Fibroblast of lung (primary cell): ENCODE measurements around the gene SRSF5. TPM values are rescaled to one million over a fixed set of nuclear protein-coding genes. Genes with fewer than 3 reads are reported as not detected.

Source experiments
- DNase-seq, 2 donors: peaks; one replicate each; pipeline versions ENCODE4 v3.0.0 to v3.0.0-alpha.2; 2010; ENCODE audit warnings: low read depth in 2 of 2
- H2AFZ ChIP-seq: 2 replicates; pipeline ENCODE4 v1.5.1; 2012; ENCODE audit warnings: low read length, control low read depth, inconsistent platforms
- H3K27ac ChIP-seq: 2 replicates; pipeline ENCODE4 v1.5.1; 2011; ENCODE audit warnings: low read length, control low read depth; ENCODE audit not compliant: insufficient read depth
- H3K27me3 ChIP-seq: 2 replicates; pipeline ENCODE4 v1.5.1; 2011; ENCODE audit warnings: mild to moderate bottlenecking, low read length; ENCODE audit not compliant: control insufficient read depth, insufficient read depth
- H3K36me3 ChIP-seq: 2 replicates; pipeline ENCODE4 v1.5.1; 2011; ENCODE audit warnings: low read length; ENCODE audit not compliant: control insufficient read depth, insufficient read depth
- H3K4me1 ChIP-seq: 2 replicates; pipeline ENCODE4 v1.5.1; 2011; ENCODE audit warnings: low read length; ENCODE audit not compliant: control insufficient read depth, insufficient read depth; ENCODE audit errors: extremely low read depth
- H3K4me2 ChIP-seq: 2 replicates; pipeline ENCODE4 v1.5.1; 2011; ENCODE audit warnings: low read length, control low read depth; ENCODE audit not compliant: insufficient read depth; ENCODE audit errors: extremely low read depth
- H3K4me3 ChIP-seq, 4 experiments: fragments of 200-600 bp in 1 of 4; sonication (generic) in 1 of 4; replicated peaks in 1 of 4; 2 replicates each; pipeline ENCODE4 v1.5.1; 2011 to 2016; ENCODE audit warnings: low read length in 4 of 4, low read depth in 3 of 4, mild to moderate bottlenecking in 3 of 4, control low read depth in 2 of 4, inconsistent platforms in 1 of 4, mixed read lengths in 1 of 4; ENCODE audit not compliant: insufficient read depth in 1 of 4; ENCODE audit errors: control extremely low read depth in 1 of 4
- H3K79me2 ChIP-seq: 2 replicates; pipeline ENCODE4 v1.5.1; 2012; ENCODE audit warnings: mild to moderate bottlenecking, low read length, inconsistent platforms; ENCODE audit not compliant: control insufficient read depth, insufficient read depth
- H3K9ac ChIP-seq: 2 replicates; pipeline ENCODE4 v1.5.1; 2011; ENCODE audit warnings: mild to moderate bottlenecking, low read length, control low read depth; ENCODE audit not compliant: insufficient read depth
- H3K9me3 ChIP-seq: 2 replicates; pipeline ENCODE4 v1.5.1; 2012; ENCODE audit warnings: low read depth, low read length; ENCODE audit not compliant: control insufficient read depth, insufficient read depth
- H4K20me1 ChIP-seq: 2 replicates; pipeline ENCODE4 v1.5.1; 2011; ENCODE audit warnings: low read length; ENCODE audit not compliant: control insufficient read depth, insufficient read depth; ENCODE audit errors: extremely low read depth
- EZH2 ChIP-seq: IDR thresholded peaks from 2 replicates; pipeline ENCODE4 v1.5.1; 2012; ENCODE audit warnings: low read length, control low read depth, mild to moderate bottlenecking; ENCODE audit errors: missing control alignments
- polyA plus RNA-seq, 2 donors: library from polyadenylated mRNA; depleted of rRNA in 1 of 2; stranded (reverse) in 1 of 2; unstranded in 1 of 2; fragments of >200 nt; gene quantifications; 2 replicates each; pipeline ENCODE4 v1.2.1, GENCODE V29; 2011 to 2012; ENCODE audit warnings: missing spikeins in 1 of 2
- total RNA-seq: library from RNA; depleted of rRNA; stranded (reverse); fragments of >200 nt; gene quantifications from 2 replicates; pipeline ENCODE4 v1.2.1, GENCODE V29; 2014
- TF ChIP-seq, protein P1 (sequence below), 2 donors: IDR thresholded peaks in 1 of 2; conservative IDR thresholded peaks in 1 of 2; 1 replicate in 1 of 2; 2 replicates in 1 of 2; pipeline ENCODE4 v1.5.1; 2011 to 2012; ENCODE audit warnings: low read length in 2 of 2, control low read depth in 1 of 2, inconsistent platforms in 1 of 2, low read depth in 1 of 2, mild to moderate bottlenecking in 1 of 2

Gene SRSF5
- total and polyA plus RNA-seq, 2 donors (not counting 1 experiment from before 2014, with no cell fraction given) = 141 to 283 TPM

- no peak overlapping the region for H2AFZ ChIP-seq
These were observed 6.8 kb downstream of the SRSF5 start for GRCh38 chr14:69773571-69774276.

DNA sequence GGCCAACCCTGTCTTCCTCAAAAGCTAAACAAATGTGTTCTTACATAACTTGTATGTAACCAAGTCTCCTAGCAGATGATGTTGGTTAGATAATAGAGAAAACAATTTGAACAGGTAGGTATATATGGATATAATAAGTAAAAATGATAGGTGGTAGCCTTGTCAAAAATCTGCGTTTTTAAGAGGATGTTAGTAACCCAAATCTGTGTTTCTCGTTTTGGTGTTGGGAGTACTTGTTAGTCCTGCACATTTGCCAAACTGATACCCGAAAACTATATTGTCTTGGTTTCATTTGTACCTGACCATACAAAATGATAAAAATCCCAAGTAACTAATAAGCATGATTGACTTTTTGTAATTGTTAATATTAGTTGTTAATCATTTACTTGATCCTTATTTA, 8.1 kb downstream of the SRSF5 start:
- Histone ChIP-seq H2AFZ (no peak overlapping the region), H4K20me1 (peaks cover 3% of the 10 kb centered on the region), H3K36me3 (peaks cover 20% of the 10 kb centered on the region), H3K9me3 (no peaks in the 10 kb centered on the region), H3K27ac (no peak overlapping the region), H3K79me2 (peaks cover 9% of the 10 kb centered on the region), H3K4me1 (no peaks in the 10 kb centered on the region), H3K9ac (no peak overlapping the region), H3K27me3 (no peaks in the 10 kb centered on the region), H3K4me2 (no peak overlapping the region), H3K4me3 (no peak overlapping the region)
- no peak for DNase-seq
- TF ChIP-seq, protein P1, sequence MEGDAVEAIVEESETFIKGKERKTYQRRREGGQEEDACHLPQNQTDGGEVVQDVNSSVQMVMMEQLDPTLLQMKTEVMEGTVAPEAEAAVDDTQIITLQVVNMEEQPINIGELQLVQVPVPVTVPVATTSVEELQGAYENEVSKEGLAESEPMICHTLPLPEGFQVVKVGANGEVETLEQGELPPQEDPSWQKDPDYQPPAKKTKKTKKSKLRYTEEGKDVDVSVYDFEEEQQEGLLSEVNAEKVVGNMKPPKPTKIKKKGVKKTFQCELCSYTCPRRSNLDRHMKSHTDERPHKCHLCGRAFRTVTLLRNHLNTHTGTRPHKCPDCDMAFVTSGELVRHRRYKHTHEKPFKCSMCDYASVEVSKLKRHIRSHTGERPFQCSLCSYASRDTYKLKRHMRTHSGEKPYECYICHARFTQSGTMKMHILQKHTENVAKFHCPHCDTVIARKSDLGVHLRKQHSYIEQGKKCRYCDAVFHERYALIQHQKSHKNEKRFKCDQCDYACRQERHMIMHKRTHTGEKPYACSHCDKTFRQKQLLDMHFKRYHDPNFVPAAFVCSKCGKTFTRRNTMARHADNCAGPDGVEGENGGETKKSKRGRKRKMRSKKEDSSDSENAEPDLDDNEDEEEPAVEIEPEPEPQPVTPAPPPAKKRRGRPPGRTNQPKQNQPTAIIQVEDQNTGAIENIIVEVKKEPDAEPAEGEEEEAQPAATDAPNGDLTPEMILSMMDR (conservative IDR thresholded peaks at IDR 0.05 in 1 of 2, IDR thresholded peaks at IDR 0.05 in 1 of 2; ENCODE audit: low read depth in 1 of 2, low read length in 2 of 2) = no peak
- no peak for TF ChIP-seq EZH2

More at GRCh38 chr14:69773571-69774276, 6.8 kb downstream of the SRSF5 start:
- H3K9ac ChIP-seq = no peak overlapping the region
- H3K4me1 ChIP-seq = no peaks in the 10 kb centered on the region
- no peak for DNase-seq
- no peak overlapping the region for H3K4me2 ChIP-seq
- H3K79me2 ChIP-seq = peaks cover 19% of the 10 kb centered on the region
- peaks cover 24% of the 10 kb centered on the region for H3K36me3 ChIP-seq
- H3K9me3 ChIP-seq = no peaks in the 10 kb centered on the region
- H3K27me3 ChIP-seq = no peaks in the 10 kb centered on the region
- H3K4me3 ChIP-seq = no peak overlapping the region
- peaks cover 4% of the 10 kb centered on the region for H4K20me1 ChIP-seq
- no peak for TF ChIP-seq EZH2
- TF ChIP-seq, protein P1 (conservative IDR thresholded peaks at IDR 0.05 in 1 of 2, IDR thresholded peaks at IDR 0.05 in 1 of 2; ENCODE audit: low read depth in 1 of 2, low read length in 2 of 2) = no peak
- no peak overlapping the region for H3K27ac ChIP-seq

- Histone ChIP-seq H3K27ac (no peak overlapping the region), H4K20me1 (no peaks in the 10 kb centered on the region), H3K4me2 (no peak overlapping the region), H3K27me3 (no peaks in the 10 kb centered on the region), H3K9me3 (no peaks in the 10 kb centered on the region), H3K4me3 (no peak overlapping the region), H3K4me1 (no peaks in the 10 kb centered on the region), H2AFZ (no peak overlapping the region), H3K36me3 (peaks cover 12% of the 10 kb centered on the region), H3K79me2 (no peaks in the 10 kb centered on the region), H3K9ac (no peak overlapping the region)
- DNase-seq = no peak
- no peak for TF ChIP-seq EZH2
- TF ChIP-seq, protein P1 (conservative IDR thresholded peaks at IDR 0.05 in 1 of 2, IDR thresholded peaks at IDR 0.05 in 1 of 2; ENCODE audit: low read depth in 1 of 2, low read length in 2 of 2) = no peak
These were observed 10.0 kb downstream of the SRSF5 start for GRCh38 chr14:69776875-69777453.
